Brain microvascular endothelial cell (primary cell): ENCODE results near the gene S100A3.
"Not testable (repeated sequence)": the region's sequence is repeated elsewhere in the genome, so short reads cannot be mapped to it uniquely, and the experiment has no call there.

Experiments used
- DNase-seq: peaks from one replicate; pipeline ENCODE4 v3.0.0-alpha.2; 2020
- H3K27ac ChIP-seq: fragments of 250-450 bp; sonication (Bioruptor Pico); 2 replicates; pipeline ENCODE4 v1.5.1; 2020; ENCODE audit warnings: mild to moderate bottlenecking, moderate library complexity
- H3K27me3 ChIP-seq: fragments of 250-450 bp; sonication (Bioruptor Pico); replicated peaks from 2 replicates; pipeline ENCODE4 v1.5.1; 2020; ENCODE audit warnings: mild to moderate bottlenecking
- H3K36me3 ChIP-seq: fragments of 250-450 bp; sonication (Bioruptor Pico); replicated peaks from 2 replicates; pipeline ENCODE4 v1.5.1; 2020; ENCODE audit warnings: mild to moderate bottlenecking
- H3K4me3 ChIP-seq: 2 replicates; pipeline ENCODE4 v1.5.1; 2011; ENCODE audit warnings: low read depth, mild to moderate bottlenecking, control low read depth, low read length, moderate library complexity
- in situ Hi-C: cut with HindIII; loops from 2 replicates; pipeline ENCODE4 v1.10.0; 2017; ENCODE audit warnings: low sequenced_read_pairs, low pct_ligation_motif_present
- TF ChIP-seq, protein P1 (sequence below): IDR thresholded peaks from 2 replicates; pipeline ENCODE4 v1.5.1; 2011; ENCODE audit warnings: low read depth, mild to moderate bottlenecking, moderate library complexity, low read length, control low read depth, inconsistent platforms; ENCODE audit errors: missing control alignments

S100A3 gene

GRCh38 chr1:153531638-153532037 lies 17.4 kb downstream of the S100A3 start:
- no peaks in the 10 kb centered on the region for H3K36me3 ChIP-seq
- no peak for DNase-seq
- no peak overlapping the region for H3K4me3 ChIP-seq
- H3K27me3 ChIP-seq, result no peaks in the 10 kb centered on the region
- no peak overlapping the region for H3K27ac ChIP-seq
- in situ Hi-C loops, result no loop called here
- TF ChIP-seq, protein P1, sequence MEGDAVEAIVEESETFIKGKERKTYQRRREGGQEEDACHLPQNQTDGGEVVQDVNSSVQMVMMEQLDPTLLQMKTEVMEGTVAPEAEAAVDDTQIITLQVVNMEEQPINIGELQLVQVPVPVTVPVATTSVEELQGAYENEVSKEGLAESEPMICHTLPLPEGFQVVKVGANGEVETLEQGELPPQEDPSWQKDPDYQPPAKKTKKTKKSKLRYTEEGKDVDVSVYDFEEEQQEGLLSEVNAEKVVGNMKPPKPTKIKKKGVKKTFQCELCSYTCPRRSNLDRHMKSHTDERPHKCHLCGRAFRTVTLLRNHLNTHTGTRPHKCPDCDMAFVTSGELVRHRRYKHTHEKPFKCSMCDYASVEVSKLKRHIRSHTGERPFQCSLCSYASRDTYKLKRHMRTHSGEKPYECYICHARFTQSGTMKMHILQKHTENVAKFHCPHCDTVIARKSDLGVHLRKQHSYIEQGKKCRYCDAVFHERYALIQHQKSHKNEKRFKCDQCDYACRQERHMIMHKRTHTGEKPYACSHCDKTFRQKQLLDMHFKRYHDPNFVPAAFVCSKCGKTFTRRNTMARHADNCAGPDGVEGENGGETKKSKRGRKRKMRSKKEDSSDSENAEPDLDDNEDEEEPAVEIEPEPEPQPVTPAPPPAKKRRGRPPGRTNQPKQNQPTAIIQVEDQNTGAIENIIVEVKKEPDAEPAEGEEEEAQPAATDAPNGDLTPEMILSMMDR, result no peak

DNA sequence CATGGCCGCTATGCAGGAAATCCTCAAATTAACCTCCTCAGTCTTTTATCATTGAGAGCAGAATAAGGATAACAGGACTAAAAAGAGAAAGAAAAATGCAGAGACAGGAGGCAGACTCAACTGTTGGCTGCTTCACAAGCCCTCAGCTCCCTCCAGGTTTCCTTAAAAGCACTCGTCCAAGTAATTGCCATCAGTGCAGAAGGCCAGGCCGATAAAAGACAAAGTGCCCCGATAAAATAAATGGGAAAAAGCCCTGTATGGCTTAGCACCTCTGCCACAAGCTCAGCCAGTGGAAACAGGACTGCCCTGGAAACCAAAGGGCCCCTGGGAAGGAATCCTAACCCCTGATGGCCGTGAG lies 21.4 kb downstream of the S100A3 start:
- H3K4me3 ChIP-seq, result no peak overlapping the region
- H3K27ac ChIP-seq, result no peak overlapping the region
- in situ Hi-C loops, result no loop called here
- DNase-seq, result no peak
- TF ChIP-seq, protein P1, result no peak
- no peaks in the 10 kb centered on the region for H3K27me3 ChIP-seq
- H3K36me3 ChIP-seq, result no peaks in the 10 kb centered on the region

GRCh38 chr1:153527023-153527682 lies 21.9 kb downstream of the S100A3 start:
- no peaks in the 10 kb centered on the region for H3K36me3 ChIP-seq
- in situ Hi-C loops, result no loop called here
- H3K27ac ChIP-seq, result no peak overlapping the region
- DNase-seq, result no peak
- no peak overlapping the region for H3K4me3 ChIP-seq
- H3K27me3 ChIP-seq, result no peaks in the 10 kb centered on the region
- TF ChIP-seq, protein P1, result no peak

DNA sequence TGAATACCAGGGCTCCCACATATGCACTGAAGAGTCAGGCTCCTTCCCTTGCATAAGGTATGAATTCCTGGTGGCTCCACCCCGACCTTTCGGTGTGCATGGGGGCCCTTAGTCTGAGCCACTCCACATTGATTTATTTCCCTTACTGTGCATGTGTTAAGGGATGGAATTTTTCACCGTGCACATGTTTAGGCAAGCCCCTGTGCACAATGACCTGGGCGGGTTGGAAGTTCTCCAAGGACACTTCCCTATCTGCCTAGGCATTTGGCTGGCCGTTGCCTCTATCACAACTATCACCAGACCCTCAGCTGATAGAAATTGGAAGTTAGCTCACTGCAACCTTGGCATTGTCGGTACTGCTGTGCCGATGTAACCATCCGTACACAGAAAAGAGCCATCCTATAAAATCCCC lies 22.9 kb downstream of the S100A3 start:
- no peak for DNase-seq
- TF ChIP-seq, protein P1, result no peak
- H3K36me3 ChIP-seq, result no peaks in the 10 kb centered on the region
- H3K27me3 ChIP-seq, result no peaks in the 10 kb centered on the region
- no peak overlapping the region for H3K4me3 ChIP-seq
- no peak overlapping the region for H3K27ac ChIP-seq
- in situ Hi-C loops, result no loop called here

DNA sequence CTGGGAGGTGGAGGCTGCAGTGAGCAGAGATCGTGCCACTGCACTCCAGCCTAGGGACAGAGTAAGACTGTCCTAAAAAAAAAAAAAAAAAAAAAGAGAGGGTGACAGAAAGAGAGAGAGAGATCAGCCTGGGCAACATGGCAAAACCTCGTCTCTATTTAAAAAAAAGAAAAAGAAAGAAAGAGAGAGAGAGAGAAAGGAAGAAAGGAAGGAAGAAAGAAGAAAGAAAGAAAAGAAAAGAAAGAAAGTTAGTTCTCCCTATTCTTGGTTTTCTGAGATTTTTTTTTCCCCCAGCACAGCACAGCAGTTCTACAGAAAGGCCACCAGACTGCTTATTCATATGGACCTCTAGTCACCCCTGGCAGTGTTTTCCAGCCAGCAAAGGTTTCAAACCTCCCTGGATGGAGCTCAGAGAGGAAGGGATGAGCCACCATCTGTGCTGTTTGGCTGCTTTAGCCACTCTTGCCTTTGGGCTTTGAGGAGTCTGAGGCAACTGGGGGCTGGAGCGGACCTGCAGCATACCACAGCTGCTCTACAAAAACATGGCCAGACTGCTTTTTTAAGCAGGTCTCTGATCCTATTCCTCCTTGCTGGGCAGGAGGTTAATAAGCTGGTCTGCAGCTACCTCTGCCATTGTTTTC lies 23.9 kb downstream of the S100A3 start:
- no peak for DNase-seq
- Histone ChIP-seq H3K27ac (no peak overlapping the region), H3K36me3 (no peaks in the 10 kb centered on the region), H3K4me3 (no peak overlapping the region), H3K27me3 (no peaks in the 10 kb centered on the region)
- in situ Hi-C loops, result no loop called here
- TF ChIP-seq, protein P1, result no peak

- H3K36me3 ChIP-seq, H3K27me3 ChIP-seq, H3K4me3 ChIP-seq, in situ Hi-C loops, H3K27ac ChIP-seq, DNase-seq: not testable (repeated sequence)
These were observed 26.6 kb downstream of the S100A3 start for GRCh38 chr1:153522353-153523048.

DNA sequence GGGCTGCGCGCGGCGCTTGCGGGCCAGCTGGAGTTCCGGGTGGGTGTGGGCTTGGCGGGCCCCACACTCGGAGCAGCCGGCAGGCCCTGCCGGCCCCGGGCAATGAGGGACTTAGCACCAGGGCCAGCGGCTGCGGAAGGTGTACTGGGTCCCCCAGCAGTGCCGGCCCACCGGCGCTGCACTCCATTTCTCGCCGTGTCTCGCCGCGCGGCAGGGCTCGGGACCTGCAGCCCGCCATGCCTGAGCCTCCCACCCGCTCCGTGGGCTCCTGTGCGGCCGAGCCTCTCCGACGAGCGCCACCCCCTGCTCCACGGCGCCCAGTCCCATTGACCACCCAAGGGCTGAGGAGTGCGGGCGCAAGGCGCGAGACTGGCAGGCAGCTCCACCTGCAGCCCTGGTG lies 27.2 kb downstream of the S100A3 start:
- H3K27ac ChIP-seq, in situ Hi-C loops, H3K4me3 ChIP-seq, H3K36me3 ChIP-seq, H3K27me3 ChIP-seq, DNase-seq: not testable (repeated sequence)
